A673 (cell line): Measurements from ENCODE around the gene COPE.

Experiments
- CTCF ChIP-seq: fragments of 300-800, 200-600 bp; sonication (generic); conservative IDR thresholded peaks from 2 replicates; pipeline ENCODE4 v1.5.1; 2017; ENCODE audit warnings: low read depth, mild to moderate bottlenecking, antibody characterized with exemption, low read length, moderate library complexity, mixed read lengths
- EZH2 ChIP-seq: fragments of 200-600 bp; sonication (generic); IDR thresholded peaks from 2 replicates; pipeline ENCODE4 v1.6.1; 2017; ENCODE audit warnings: borderline replicate concordance, low read depth, mild to moderate bottlenecking, mixed read lengths, antibody characterized with exemption, low read length; ENCODE audit not compliant: poor library complexity, severe bottlenecking

GRCh38 chr19:18945297-18945696, 26.1 kb upstream of the COPE start:
- TF ChIP-seq CTCF (no peak), EZH2 (no peak)
